ENCODE measurements around the gene CHCHD6. TPM values are rescaled to one million over a fixed set of nuclear protein-coding genes. Genes with fewer than 3 reads are reported as not detected.

Gene CHCHD6
- total RNA-seq, 1 donor from 2014 or later: 38.2 TPM

- no peak for DNase-seq (ENCODE audit: low read depth)
- no peak overlapping the region for H3K4me3 ChIP-seq (ENCODE audit: low read depth, low read length)
- TF ChIP-seq, protein P1, sequence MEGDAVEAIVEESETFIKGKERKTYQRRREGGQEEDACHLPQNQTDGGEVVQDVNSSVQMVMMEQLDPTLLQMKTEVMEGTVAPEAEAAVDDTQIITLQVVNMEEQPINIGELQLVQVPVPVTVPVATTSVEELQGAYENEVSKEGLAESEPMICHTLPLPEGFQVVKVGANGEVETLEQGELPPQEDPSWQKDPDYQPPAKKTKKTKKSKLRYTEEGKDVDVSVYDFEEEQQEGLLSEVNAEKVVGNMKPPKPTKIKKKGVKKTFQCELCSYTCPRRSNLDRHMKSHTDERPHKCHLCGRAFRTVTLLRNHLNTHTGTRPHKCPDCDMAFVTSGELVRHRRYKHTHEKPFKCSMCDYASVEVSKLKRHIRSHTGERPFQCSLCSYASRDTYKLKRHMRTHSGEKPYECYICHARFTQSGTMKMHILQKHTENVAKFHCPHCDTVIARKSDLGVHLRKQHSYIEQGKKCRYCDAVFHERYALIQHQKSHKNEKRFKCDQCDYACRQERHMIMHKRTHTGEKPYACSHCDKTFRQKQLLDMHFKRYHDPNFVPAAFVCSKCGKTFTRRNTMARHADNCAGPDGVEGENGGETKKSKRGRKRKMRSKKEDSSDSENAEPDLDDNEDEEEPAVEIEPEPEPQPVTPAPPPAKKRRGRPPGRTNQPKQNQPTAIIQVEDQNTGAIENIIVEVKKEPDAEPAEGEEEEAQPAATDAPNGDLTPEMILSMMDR (conservative IDR thresholded peaks at IDR 0.05; ENCODE audit: low read depth, low read length): no peak
Measured at GRCh38 chr3:126973814-126974213, 269.8 kb downstream of the CHCHD6 start.

DNA sequence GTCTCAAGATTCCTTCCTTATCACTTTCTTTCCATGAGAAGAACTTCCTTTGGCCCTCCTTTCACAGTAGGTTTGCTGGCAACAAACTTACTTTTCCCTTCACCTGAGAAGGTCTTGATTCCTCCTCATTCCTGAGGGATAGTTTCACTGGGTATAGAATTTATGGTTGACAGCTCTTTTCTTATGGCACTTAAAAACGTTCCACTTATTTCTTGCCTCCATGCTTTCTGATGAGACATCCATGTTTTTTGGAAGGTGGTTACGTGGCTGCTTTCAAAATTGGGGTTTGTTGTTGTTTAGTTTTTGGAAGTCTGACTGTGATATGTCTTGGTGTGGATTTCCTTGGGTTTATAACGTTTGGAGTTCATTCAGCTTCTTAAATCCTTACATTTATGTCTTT lies 270.7 kb downstream of the CHCHD6 start:
- TF ChIP-seq, protein P1 (conservative IDR thresholded peaks at IDR 0.05; ENCODE audit: low read depth, low read length): no peak
- DNase-seq (ENCODE audit: low read depth): no peak
- H3K4me3 ChIP-seq (ENCODE audit: low read depth, low read length): no peak overlapping the region

- TF ChIP-seq, protein P1 (conservative IDR thresholded peaks at IDR 0.05; ENCODE audit: low read depth, low read length): no peak
- no peak overlapping the region for H3K4me3 ChIP-seq (ENCODE audit: low read depth, low read length)
- DNase-seq (ENCODE audit: low read depth): no peak
Measured at GRCh38 chr3:126976906-126977305, 272.9 kb downstream of the CHCHD6 start.

DNA sequence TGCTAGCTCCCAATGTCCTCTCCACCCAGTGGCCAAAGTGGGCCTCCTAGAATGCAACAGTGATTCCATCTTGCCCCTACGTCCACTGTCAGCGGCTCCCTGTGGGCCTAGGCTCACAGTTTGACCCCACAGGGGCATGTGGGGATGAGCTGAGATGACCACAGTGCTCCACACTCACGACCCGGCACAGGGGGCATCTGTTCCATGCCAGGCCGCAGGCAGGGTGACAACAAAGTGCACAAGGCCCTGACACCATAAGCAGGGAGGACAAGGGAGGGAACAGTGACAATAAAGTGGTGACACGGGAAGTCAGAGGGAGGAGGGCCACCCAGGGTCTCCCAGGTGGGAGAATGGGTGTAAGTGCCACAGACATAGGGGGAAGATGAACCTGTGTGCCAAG lies 273.8 kb downstream of the CHCHD6 start:
- TF ChIP-seq, protein P1 (conservative IDR thresholded peaks at IDR 0.05; ENCODE audit: low read depth, low read length): no peak
- no peak for DNase-seq (ENCODE audit: low read depth)
- no peak overlapping the region for H3K4me3 ChIP-seq (ENCODE audit: low read depth, low read length)

DNA sequence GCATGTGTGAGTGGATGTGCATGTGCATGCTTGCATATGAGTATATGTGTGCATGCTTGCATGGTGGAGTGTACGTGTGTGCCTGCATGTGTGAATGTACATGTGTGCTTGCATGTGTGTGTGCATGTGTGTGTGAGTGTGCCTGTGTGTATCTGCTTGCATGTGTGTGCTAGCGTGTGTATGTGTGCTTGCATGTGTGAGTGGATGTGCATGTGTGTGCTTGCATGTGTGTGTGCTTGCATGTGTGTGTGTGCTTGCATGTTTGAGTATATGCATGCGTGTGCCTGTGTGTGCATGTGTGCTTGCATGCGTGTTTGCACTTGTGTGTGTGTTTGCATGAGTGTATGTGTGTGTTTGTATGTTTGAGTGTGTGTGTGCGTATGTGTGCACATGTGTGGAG lies 274.3 kb downstream of the CHCHD6 start:
- H3K4me3 ChIP-seq (ENCODE audit: low read depth, low read length): no peak overlapping the region
- no peak for DNase-seq (ENCODE audit: low read depth)
- TF ChIP-seq, protein P1 (conservative IDR thresholded peaks at IDR 0.05; ENCODE audit: low read depth, low read length): no peak

DNA sequence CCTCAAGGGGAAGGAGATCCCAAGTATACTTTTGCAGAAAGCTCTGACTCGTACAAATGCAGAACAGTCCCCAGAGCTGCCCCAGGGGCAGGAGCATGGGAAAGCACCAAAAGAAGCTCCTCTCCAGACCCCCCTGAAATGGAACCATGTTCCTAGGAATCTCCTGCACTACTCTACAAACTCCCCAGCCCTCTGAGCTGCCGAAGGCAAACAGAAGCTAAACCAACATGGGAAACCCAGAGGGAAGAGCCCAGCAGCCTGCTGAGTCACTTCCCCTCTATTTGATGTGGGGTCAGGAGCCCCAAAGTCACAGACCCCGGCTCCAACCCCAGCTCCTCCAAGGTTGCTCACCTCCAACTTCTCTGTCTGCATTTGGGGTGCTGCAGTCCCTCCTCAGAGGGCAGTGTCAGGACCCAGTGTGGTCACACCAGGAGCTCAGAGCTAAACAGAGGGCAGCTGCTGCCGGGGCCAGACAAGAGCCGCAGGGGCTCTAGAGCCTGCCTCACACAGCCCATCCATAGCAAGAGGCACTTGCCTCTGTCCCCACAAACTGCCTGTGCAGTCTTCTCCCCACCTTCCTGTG lies 275.1 kb downstream of the CHCHD6 start:
- DNase-seq (ENCODE audit: low read depth): no peak
- no peak overlapping the region for H3K4me3 ChIP-seq (ENCODE audit: low read depth, low read length)
- TF ChIP-seq, protein P1 (conservative IDR thresholded peaks at IDR 0.05; ENCODE audit: low read depth, low read length): no peak

DNA sequence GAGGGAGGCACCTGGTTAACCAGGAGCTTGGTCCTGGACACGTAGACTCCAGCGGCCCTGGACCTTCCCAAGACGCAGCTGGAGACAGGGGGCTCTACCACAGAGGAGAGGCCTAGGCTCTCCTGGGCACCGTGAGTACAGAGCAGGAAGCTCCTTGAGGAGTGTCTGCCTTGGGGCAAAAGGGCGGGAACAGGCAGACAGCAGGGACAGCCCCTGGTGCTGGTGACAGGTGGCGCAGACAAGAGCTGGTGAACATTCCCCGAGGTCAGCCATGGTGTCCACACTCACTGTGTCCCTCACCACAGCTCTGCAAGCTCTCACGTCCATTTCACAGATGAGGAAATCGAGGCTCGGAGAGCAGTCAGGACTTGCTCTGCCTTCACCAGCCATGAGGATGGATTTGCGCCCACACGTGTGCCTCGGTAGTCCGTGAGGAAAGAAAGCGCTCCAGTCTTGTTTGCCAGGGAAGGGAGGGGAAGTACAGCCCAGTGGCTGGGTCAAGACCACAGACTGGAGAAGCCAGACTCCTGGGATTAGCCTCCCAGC lies 276.3 kb downstream of the CHCHD6 start:
- TF ChIP-seq, protein P1 (conservative IDR thresholded peaks at IDR 0.05; ENCODE audit: low read depth, low read length): no peak
- no peak overlapping the region for H3K4me3 ChIP-seq (ENCODE audit: low read depth, low read length)
- DNase-seq (ENCODE audit: low read depth): no peak
